HepG2 (cell line): ENCODE data around the gene SDK1.

ENCODE experiments used
- ATAD3A ChIP-seq: sonication (generic); formaldehyde crosslinking; IDR thresholded peaks from 2 replicates; pipeline ENCODE4 v1.4.0; 2020; ENCODE audit warnings: missing genetic modification reagents
- JUND ChIP-seq: sonication (generic); formaldehyde crosslinking; IDR thresholded peaks from 2 replicates; pipeline ENCODE4 v1.8.0; 2022; ENCODE audit warnings: mild to moderate bottlenecking, missing genetic modification reagents
- KLF13 ChIP-seq: sonication (generic); formaldehyde crosslinking; IDR thresholded peaks from 2 replicates; pipeline ENCODE4 v1.4.0; 2020; ENCODE audit warnings: mild to moderate bottlenecking, missing genetic modification reagents
- SRSF9 ChIP-seq: fragments of 200-400 bp; formaldehyde crosslinking; IDR thresholded peaks from 2 replicates; pipeline ENCODE4 v1.6.1; 2018; ENCODE audit warnings: borderline replicate concordance, mild to moderate bottlenecking, low read depth, low read length; ENCODE audit not compliant: insufficient read depth, poor library complexity, severe bottlenecking
- ZNF225 ChIP-seq: sonication (generic); formaldehyde crosslinking; IDR thresholded peaks from 2 replicates; pipeline ENCODE4 v1.4.0; 2020; ENCODE audit warnings: mild to moderate bottlenecking, missing genetic modification reagents
- ZNF292 ChIP-seq: sonication (generic); formaldehyde crosslinking; IDR thresholded peaks from 2 replicates; pipeline ENCODE4 v1.8.1; 2022; ENCODE audit warnings: mild to moderate bottlenecking, low read depth, missing genetic modification reagents, borderline replicate concordance
- TF ChIP-seq, protein P1 (sequence below), 2 experiments: sonication (generic) in 1 of 2; formaldehyde crosslinking in 1 of 2; IDR thresholded peaks; 2 replicates each; pipeline versions ENCODE4 v1.4.0 to v1.6.1; 2018 to 2020; ENCODE audit warnings: missing genetic modification reagents in 2 of 2, borderline replicate concordance in 1 of 2, low read depth in 1 of 2, mild to moderate bottlenecking in 1 of 2, missing biosample characterization in 1 of 2
- TF ChIP-seq, protein P2 (sequence below): fragments of 450-650 bp; IDR thresholded peaks from 2 replicates; pipeline ENCODE4 v1.6.1; 2017; ENCODE audit warnings: mild to moderate bottlenecking
- TF ChIP-seq, protein P3 (sequence below): sonication (generic); formaldehyde crosslinking; IDR thresholded peaks from 2 replicates; pipeline ENCODE4 v1.5.0; 2020; ENCODE audit warnings: mild to moderate bottlenecking, missing genetic modification reagents, moderate library complexity

DNA sequence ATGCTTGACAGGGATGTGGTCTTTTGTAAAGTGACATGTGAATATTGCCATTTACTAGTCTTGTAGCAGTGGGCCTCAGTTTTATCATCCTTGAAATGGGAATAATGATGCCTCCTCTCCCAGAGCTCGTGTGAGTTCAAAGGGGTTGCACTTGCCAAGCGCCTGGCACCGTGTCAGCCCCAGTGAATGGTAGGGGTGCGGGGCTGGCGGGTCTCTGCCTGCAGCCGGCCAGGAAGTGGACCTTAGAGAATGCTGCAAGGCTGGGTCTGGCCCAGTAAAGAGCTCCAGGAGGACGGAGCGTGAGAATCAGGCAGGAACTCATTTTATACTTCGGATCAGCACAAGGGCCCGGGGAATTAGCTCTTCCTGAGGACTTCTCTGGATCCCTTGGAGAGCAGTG lies 856.6 kb downstream of the SDK1 start:
- no peak for TF ChIP-seq ATAD3A (CRISPR knock-in tag)
- TF ChIP-seq KLF13 = no peak
- TF ChIP-seq ZNF225 = no peak
- TF ChIP-seq, protein P1, sequence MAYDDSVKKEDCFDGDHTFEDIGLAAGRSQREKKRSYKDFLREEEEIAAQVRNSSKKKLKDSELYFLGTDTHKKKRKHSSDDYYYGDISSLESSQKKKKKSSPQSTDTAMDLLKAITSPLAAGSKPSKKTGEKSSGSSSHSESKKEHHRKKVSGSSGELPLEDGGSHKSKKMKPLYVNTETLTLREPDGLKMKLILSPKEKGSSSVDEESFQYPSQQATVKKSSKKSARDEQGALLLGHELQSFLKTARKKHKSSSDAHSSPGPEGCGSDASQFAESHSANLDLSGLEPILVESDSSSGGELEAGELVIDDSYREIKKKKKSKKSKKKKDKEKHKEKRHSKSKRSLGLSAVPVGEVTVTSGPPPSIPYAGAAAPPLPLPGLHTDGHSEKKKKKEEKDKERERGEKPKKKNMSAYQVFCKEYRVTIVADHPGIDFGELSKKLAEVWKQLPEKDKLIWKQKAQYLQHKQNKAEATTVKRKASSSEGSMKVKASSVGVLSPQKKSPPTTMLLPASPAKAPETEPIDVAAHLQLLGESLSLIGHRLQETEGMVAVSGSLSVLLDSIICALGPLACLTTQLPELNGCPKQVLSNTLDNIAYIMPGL (CRISPR knock-in tag; IDR thresholded peaks at IDR 0.05; ENCODE audit: borderline replicate concordance in 1 of 2, low read depth in 1 of 2) = no peak
- TF ChIP-seq, protein P2, sequence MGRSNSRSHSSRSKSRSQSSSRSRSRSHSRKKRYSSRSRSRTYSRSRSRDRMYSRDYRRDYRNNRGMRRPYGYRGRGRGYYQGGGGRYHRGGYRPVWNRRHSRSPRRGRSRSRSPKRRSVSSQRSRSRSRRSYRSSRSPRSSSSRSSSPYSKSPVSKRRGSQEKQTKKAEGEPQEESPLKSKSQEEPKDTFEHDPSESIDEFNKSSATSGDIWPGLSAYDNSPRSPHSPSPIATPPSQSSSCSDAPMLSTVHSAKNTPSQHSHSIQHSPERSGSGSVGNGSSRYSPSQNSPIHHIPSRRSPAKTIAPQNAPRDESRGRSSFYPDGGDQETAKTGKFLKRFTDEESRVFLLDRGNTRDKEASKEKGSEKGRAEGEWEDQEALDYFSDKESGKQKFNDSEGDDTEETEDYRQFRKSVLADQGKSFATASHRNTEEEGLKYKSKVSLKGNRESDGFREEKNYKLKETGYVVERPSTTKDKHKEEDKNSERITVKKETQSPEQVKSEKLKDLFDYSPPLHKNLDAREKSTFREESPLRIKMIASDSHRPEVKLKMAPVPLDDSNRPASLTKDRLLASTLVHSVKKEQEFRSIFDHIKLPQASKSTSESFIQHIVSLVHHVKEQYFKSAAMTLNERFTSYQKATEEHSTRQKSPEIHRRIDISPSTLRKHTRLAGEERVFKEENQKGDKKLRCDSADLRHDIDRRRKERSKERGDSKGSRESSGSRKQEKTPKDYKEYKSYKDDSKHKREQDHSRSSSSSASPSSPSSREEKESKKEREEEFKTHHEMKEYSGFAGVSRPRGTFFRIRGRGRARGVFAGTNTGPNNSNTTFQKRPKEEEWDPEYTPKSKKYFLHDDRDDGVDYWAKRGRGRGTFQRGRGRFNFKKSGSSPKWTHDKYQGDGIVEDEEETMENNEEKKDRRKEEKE = no peak
- no peak for TF ChIP-seq JUND (CRISPR knock-in tag)
- TF ChIP-seq, protein P3, sequence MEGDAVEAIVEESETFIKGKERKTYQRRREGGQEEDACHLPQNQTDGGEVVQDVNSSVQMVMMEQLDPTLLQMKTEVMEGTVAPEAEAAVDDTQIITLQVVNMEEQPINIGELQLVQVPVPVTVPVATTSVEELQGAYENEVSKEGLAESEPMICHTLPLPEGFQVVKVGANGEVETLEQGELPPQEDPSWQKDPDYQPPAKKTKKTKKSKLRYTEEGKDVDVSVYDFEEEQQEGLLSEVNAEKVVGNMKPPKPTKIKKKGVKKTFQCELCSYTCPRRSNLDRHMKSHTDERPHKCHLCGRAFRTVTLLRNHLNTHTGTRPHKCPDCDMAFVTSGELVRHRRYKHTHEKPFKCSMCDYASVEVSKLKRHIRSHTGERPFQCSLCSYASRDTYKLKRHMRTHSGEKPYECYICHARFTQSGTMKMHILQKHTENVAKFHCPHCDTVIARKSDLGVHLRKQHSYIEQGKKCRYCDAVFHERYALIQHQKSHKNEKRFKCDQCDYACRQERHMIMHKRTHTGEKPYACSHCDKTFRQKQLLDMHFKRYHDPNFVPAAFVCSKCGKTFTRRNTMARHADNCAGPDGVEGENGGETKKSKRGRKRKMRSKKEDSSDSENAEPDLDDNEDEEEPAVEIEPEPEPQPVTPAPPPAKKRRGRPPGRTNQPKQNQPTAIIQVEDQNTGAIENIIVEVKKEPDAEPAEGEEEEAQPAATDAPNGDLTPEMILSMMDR (CRISPR knock-in tag) = no peak
- no peak for TF ChIP-seq SRSF9
- TF ChIP-seq ZNF292 = no peak
